ENCODE measurements around the gene LPO.

- TF ChIP-seq, protein P1, sequence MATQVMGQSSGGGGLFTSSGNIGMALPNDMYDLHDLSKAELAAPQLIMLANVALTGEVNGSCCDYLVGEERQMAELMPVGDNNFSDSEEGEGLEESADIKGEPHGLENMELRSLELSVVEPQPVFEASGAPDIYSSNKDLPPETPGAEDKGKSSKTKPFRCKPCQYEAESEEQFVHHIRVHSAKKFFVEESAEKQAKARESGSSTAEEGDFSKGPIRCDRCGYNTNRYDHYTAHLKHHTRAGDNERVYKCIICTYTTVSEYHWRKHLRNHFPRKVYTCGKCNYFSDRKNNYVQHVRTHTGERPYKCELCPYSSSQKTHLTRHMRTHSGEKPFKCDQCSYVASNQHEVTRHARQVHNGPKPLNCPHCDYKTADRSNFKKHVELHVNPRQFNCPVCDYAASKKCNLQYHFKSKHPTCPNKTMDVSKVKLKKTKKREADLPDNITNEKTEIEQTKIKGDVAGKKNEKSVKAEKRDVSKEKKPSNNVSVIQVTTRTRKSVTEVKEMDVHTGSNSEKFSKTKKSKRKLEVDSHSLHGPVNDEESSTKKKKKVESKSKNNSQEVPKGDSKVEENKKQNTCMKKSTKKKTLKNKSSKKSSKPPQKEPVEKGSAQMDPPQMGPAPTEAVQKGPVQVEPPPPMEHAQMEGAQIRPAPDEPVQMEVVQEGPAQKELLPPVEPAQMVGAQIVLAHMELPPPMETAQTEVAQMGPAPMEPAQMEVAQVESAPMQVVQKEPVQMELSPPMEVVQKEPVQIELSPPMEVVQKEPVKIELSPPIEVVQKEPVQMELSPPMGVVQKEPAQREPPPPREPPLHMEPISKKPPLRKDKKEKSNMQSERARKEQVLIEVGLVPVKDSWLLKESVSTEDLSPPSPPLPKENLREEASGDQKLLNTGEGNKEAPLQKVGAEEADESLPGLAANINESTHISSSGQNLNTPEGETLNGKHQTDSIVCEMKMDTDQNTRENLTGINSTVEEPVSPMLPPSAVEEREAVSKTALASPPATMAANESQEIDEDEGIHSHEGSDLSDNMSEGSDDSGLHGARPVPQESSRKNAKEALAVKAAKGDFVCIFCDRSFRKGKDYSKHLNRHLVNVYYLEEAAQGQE (IDR thresholded peaks at IDR 0.05; ENCODE audit: insufficient read depth in 1 of 2, low read depth in 2 of 2, low read length in 2 of 2), result no peak
- TF ChIP-seq POLR2AphosphoS5 (IDR thresholded peaks at IDR 0.05; ENCODE audit: low read depth, low read length) (no peak), SIN3A (IDR thresholded peaks at IDR 0.05; ENCODE audit: borderline replicate concordance, insufficient read depth, low read length) (no peak)
These were observed 32.3 kb downstream of the LPO start for GRCh38 chr17:58270476-58271215.

Data from PFSK-1 (cell line).